ENCODE data around the gene MMEL1. TPM values are rescaled to one million over a fixed set of nuclear protein-coding genes. Genes with fewer than 3 reads are reported as not detected.

Gene MMEL1
- total and polyA plus RNA-seq, 7 donors = 0.66 to 37.2 (median 4.2) TPM; not detected in 1

- H3K27me3 ChIP-seq = peaks cover 26 to 76% (median 61%) of the 10 kb centered on the region in 3 donors
- no peak overlapping the region for H3K4me3 ChIP-seq
- TF ChIP-seq CTCF (IDR thresholded peaks at IDR 0.05) (no peak), EP300 (IDR thresholded peaks at IDR 0.05) (no peak), POLR2AphosphoS5 (IDR thresholded peaks at IDR 0.05) (no peak), POLR2A (IDR thresholded peaks at IDR 0.05) (no peak)
- H3K27ac ChIP-seq = peak overlapping the region; percentile 79 to 94 (median 82)
- no peaks in the 10 kb centered on the region for H3K9me3 ChIP-seq
- H3K4me1 ChIP-seq = peaks cover 0 to 64% (median 51%) of the 10 kb centered on the region in 4 donors
- intact Hi-C loops (cut with DNase I) = loop anchor here (5.0 kb wide), 1 partner anchor 42 kb away; the partner anchor contains the start of gene PRXL2B
- no peak for DNase-seq
- 49 to 73% methylated on average over 19 of the region's 19 CpGs for WGBS, 2 donors
- no peaks in the 10 kb centered on the region for H3K36me3 ChIP-seq
These were observed 87.8 kb downstream of the MMEL1 start for GRCh38 chr1:2544875-2545640.

- Histone ChIP-seq H3K27ac (peak overlapping the region in 2 of 4 donors; percentile 2 to 13), H3K27me3 (peaks cover 26 to 84% (median 69%) of the 10 kb centered on the region in 3 donors), H3K4me3 (no peak overlapping the region), H3K4me1 (peaks cover 0 to 63% (median 48%) of the 10 kb centered on the region in 4 donors), H3K9me3 (no peaks in the 10 kb centered on the region), H3K36me3 (no peaks in the 10 kb centered on the region)
- intact Hi-C loops (cut with DNase I) = no loop called here
- no peak for DNase-seq
- 59 to 67% methylated on average over 26 of the region's 26 CpGs for WGBS, 2 donors
- TF ChIP-seq EP300 (IDR thresholded peaks at IDR 0.05) (no peak), POLR2AphosphoS5 (IDR thresholded peaks at IDR 0.05) (no peak), POLR2A (IDR thresholded peaks at IDR 0.05) (no peak), CTCF (IDR thresholded peaks at IDR 0.05) (no peak)
These were observed 88.5 kb downstream of the MMEL1 start for GRCh38 chr1:2544093-2544874.

- no peaks in the 10 kb centered on the region for H3K36me3 ChIP-seq
- H3K27ac ChIP-seq = no peak overlapping the region
- H3K4me1 ChIP-seq = peaks cover 0 to 56% (median 43%) of the 10 kb centered on the region in 4 donors
These were observed 89.2 kb downstream of the MMEL1 start for GRCh38 chr1:2543543-2544092.

More at GRCh38 chr1:2543543-2544092, 89.2 kb downstream of the MMEL1 start:
- WGBS, 2 donors = 28 to 47% methylated on average over 26 of the region's 26 CpGs
- Histone ChIP-seq H3K9me3 (no peaks in the 10 kb centered on the region), H3K27me3 (peaks cover 26 to 91% (median 73%) of the 10 kb centered on the region in 3 donors), H3K4me3 (no peak overlapping the region)
- DNase-seq = no peak
- no peak for TF ChIP-seq POLR2A (IDR thresholded peaks at IDR 0.05)
- no peak for TF ChIP-seq CTCF (IDR thresholded peaks at IDR 0.05)
- TF ChIP-seq POLR2AphosphoS5 (IDR thresholded peaks at IDR 0.05) = no peak
- no peak for TF ChIP-seq EP300 (IDR thresholded peaks at IDR 0.05)
- intact Hi-C loops (cut with DNase I) = no loop called here

Measured in sigmoid colon (tissue), 7 donors.